Vagina (tissue), 2 donors: ENCODE results near the gene VSTM1.

ENCODE experiments used
- POLR2A ChIP-seq, 2 donors: fragments of 450-650 bp; IDR thresholded peaks; one replicate each; pipeline ENCODE4 v1.6.1; 2017; ENCODE audit warnings: antibody characterized with exemption in 2 of 2, mild to moderate bottlenecking in 2 of 2, moderate library complexity in 2 of 2
- TF ChIP-seq, protein P1 (sequence below), 3 experiments: fragments of 450-650 bp in 2 of 3; fragments of 200-600 bp in 1 of 3; sonication (generic) in 1 of 3; IDR thresholded peaks; one replicate each; pipeline ENCODE4 v1.5.1; 2017 to 2019; ENCODE audit warnings: antibody characterized with exemption in 3 of 3, mild to moderate bottlenecking in 2 of 3, moderate library complexity in 2 of 3

DNA sequence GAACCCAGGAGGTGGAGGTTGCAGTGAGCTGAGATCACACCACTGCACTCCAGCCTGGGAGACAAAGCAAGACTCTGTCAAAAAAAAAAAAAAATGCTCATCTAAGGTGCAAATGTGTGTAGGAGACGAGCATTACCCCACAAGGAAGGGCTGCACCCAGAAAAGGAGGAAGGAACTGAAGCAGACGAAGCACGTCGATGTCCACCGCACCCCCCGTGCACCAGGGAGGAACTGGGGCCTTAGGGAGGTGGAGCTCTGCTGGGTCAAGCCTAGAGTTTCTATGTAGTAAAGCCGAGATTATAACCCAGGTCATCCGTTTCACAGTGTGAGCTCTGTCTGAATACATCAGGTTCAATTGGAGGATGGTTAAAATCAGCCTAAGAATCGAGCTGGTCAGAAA is 1.1 kb downstream of the VSTM1 start:
- TF ChIP-seq, protein P1, sequence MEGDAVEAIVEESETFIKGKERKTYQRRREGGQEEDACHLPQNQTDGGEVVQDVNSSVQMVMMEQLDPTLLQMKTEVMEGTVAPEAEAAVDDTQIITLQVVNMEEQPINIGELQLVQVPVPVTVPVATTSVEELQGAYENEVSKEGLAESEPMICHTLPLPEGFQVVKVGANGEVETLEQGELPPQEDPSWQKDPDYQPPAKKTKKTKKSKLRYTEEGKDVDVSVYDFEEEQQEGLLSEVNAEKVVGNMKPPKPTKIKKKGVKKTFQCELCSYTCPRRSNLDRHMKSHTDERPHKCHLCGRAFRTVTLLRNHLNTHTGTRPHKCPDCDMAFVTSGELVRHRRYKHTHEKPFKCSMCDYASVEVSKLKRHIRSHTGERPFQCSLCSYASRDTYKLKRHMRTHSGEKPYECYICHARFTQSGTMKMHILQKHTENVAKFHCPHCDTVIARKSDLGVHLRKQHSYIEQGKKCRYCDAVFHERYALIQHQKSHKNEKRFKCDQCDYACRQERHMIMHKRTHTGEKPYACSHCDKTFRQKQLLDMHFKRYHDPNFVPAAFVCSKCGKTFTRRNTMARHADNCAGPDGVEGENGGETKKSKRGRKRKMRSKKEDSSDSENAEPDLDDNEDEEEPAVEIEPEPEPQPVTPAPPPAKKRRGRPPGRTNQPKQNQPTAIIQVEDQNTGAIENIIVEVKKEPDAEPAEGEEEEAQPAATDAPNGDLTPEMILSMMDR (IDR thresholded peaks at IDR 0.05): no peak
- no peak for TF ChIP-seq POLR2A (IDR thresholded peaks at IDR 0.05)
